H1 (cell line): ENCODE results near the gene SPRYD3. TPM values are rescaled to one million over a fixed set of nuclear protein-coding genes. Genes with fewer than 3 reads are reported as not detected.

ENCODE experiments used
- CTCF ChIA-PET: fragments of 300-600 bp; sonication (Branson Sonifier 250); formaldehyde crosslinking; loops from one replicate; lab custom pipeline; 2021; ENCODE audit not compliant: partially characterized antibody; lab: Charles Lee
- POLR2A ChIA-PET: fragments of 300-600 bp; sonication (Branson Sonifier 250); formaldehyde crosslinking; loops from one replicate; lab custom pipeline; 2021; ENCODE audit warnings: inconsistent platforms; ENCODE audit not compliant: partially characterized antibody; lab: Charles Lee
- DNase-seq, 2 experiments: peaks; one replicate each; pipeline versions ENCODE4 v3.0.0 to v3.0.0-alpha.2; 2010 to 2022; ENCODE audit warnings: low spot score in 2 of 2, low read depth in 1 of 2, mixed read lengths in 1 of 2
- FAIRE-seq: peaks from 2 replicates; lab custom pipeline; 2011; peaks lifted over from hg19 to GRCh38; lab: Jason Lieb, UNC
- H2AFZ ChIP-seq: 2 replicates; pipeline ENCODE4 v1.8.1; 2012; ENCODE audit warnings: low read length, inconsistent platforms
- H2AK5ac ChIP-seq: 2 replicates; pipeline ENCODE4 v1.6.1; 2013; ENCODE audit warnings: low read depth, low read length
- H2BK120ac ChIP-seq: replicated peaks from 2 replicates; pipeline ENCODE3; 2013; ENCODE audit warnings: low read depth, low read length, inconsistent platforms
- H2BK12ac ChIP-seq: 2 replicates; pipeline ENCODE4 v1.6.1; 2013; ENCODE audit warnings: low read depth, low read length
- H2BK15ac ChIP-seq: 2 replicates; pipeline ENCODE4 v1.6.1; 2013; ENCODE audit warnings: low read length
- H2BK20ac ChIP-seq: 2 replicates; pipeline ENCODE4 v1.6.1; 2013; ENCODE audit warnings: low read length
- H2BK5ac ChIP-seq: 2 replicates; pipeline ENCODE4 v1.6.1; 2013; ENCODE audit warnings: low read depth, low read length
- H3K14ac ChIP-seq: 2 replicates; pipeline ENCODE4 v1.6.1; 2013; ENCODE audit warnings: inconsistent platforms; ENCODE audit not compliant: insufficient read length
- H3K18ac ChIP-seq: 2 replicates; pipeline ENCODE4 v1.6.1; 2013; ENCODE audit warnings: low read length; ENCODE audit errors: extremely low read depth
- H3K23ac ChIP-seq: 2 replicates; pipeline ENCODE4 v1.6.1; 2013; ENCODE audit warnings: inconsistent platforms; ENCODE audit not compliant: insufficient read length
- H3K23me2 ChIP-seq: 2 replicates; pipeline ENCODE4 v1.6.1; 2013; ENCODE audit warnings: low read depth, low read length
- H3K27ac ChIP-seq: 2 replicates; pipeline ENCODE4 v1.6.1; 2011; ENCODE audit warnings: low read depth, low read length, inconsistent platforms
- H3K27me3 ChIP-seq, 4 experiments: replicated peaks in 1 of 4; 1 replicate in 1 of 4; 2 replicates in 3 of 4; pipeline versions ENCODE4 v1.6.1 to v1.8.1; 2011 to 2013; ENCODE audit warnings: low read length in 3 of 4, mild to moderate bottlenecking in 3 of 4, inconsistent platforms in 2 of 4, mixed read lengths in 2 of 4, moderate library complexity in 1 of 4; ENCODE audit not compliant: control insufficient read depth in 3 of 4, insufficient read depth in 3 of 4; ENCODE audit errors: extremely low read depth in 1 of 4
- H3K36me3 ChIP-seq, 4 experiments: 2 replicates each; pipeline versions ENCODE4 v1.6.1 to v1.8.1; 2011 to 2013; ENCODE audit warnings: mild to moderate bottlenecking in 4 of 4, low read length in 3 of 4, moderate library complexity in 2 of 4, control low read depth in 1 of 4, inconsistent platforms in 1 of 4; ENCODE audit not compliant: insufficient read depth in 4 of 4, control insufficient read depth in 2 of 4
- H3K4ac ChIP-seq: replicated peaks from 2 replicates; pipeline ENCODE3; 2013; ENCODE audit warnings: low read length, low read depth, mixed read lengths, inconsistent platforms; ENCODE audit not compliant: insufficient read length
- H3K4me1 ChIP-seq, 4 experiments: replicated peaks in 1 of 4; 1 replicate in 1 of 4; 2 replicates in 3 of 4; pipeline versions ENCODE4 v1.6.1 to v1.8.1; 2011 to 2013; ENCODE audit warnings: low read length in 3 of 4, inconsistent platforms in 2 of 4, mixed read lengths in 1 of 4; ENCODE audit not compliant: insufficient read depth in 4 of 4, control insufficient read depth in 3 of 4
- H3K4me2 ChIP-seq, 2 experiments: 2 replicates each; pipeline versions ENCODE4 v1.6.1 to v1.8.1; 2011 to 2013; ENCODE audit warnings: low read depth in 2 of 2, low read length in 2 of 2, control low read depth in 1 of 2, inconsistent platforms in 1 of 2, mild to moderate bottlenecking in 1 of 2; ENCODE audit not compliant: insufficient read depth in 1 of 2
- H3K4me3 ChIP-seq, 4 experiments: fragments of 200-600, 300-600 bp in 1 of 4; sonication (generic), shearing (Covaris generic), sonication (Bioruptor Twin) in 1 of 4; 2 replicates each; pipeline versions ENCODE4 v1.5.1 to v1.8.1; 2011 to 2016; ENCODE audit warnings: low read length in 4 of 4, low read depth in 3 of 4, control low read depth in 2 of 4, inconsistent platforms in 2 of 4, mild to moderate bottlenecking in 2 of 4, mixed read lengths in 1 of 4, moderate library complexity in 1 of 4; ENCODE audit not compliant: insufficient read depth in 2 of 4; ENCODE audit errors: extremely low read depth in 1 of 4
- H3K56ac ChIP-seq: replicated peaks from 2 replicates; pipeline ENCODE3; 2013; ENCODE audit warnings: low read depth, mild to moderate bottlenecking, mixed read lengths, low read length, inconsistent platforms; ENCODE audit not compliant: insufficient read length
- H3K79me1 ChIP-seq: 2 replicates; pipeline ENCODE4 v1.6.1; 2013; ENCODE audit warnings: low read depth, low read length, control low read depth
- H3K79me2 ChIP-seq, 2 experiments: 2 replicates each; pipeline versions ENCODE4 v1.6.1 to v1.8.1; 2012 to 2013; ENCODE audit warnings: low read length in 2 of 2, mild to moderate bottlenecking in 2 of 2, inconsistent platforms in 1 of 2; ENCODE audit not compliant: insufficient read depth in 2 of 2, control insufficient read depth in 1 of 2
- H3K9ac ChIP-seq, 4 experiments: replicated peaks in 1 of 4; 1 replicate in 1 of 4; 2 replicates in 3 of 4; pipeline versions ENCODE4 v1.6.1 to v1.8.1; 2011 to 2013; ENCODE audit warnings: low read depth in 3 of 4, low read length in 3 of 4, control low read depth in 2 of 4, mild to moderate bottlenecking in 2 of 4, moderate library complexity in 2 of 4, inconsistent platforms in 1 of 4; ENCODE audit errors: extremely low read depth in 1 of 4
- H3K9me3 ChIP-seq, 2 experiments: 2 replicates each; pipeline versions ENCODE4 v1.6.1 to v1.8.1; 2012 to 2013; ENCODE audit warnings: mild to moderate bottlenecking in 2 of 2, moderate library complexity in 2 of 2, control low read depth in 1 of 2, inconsistent platforms in 1 of 2, low read depth in 1 of 2, low read length in 1 of 2, mixed read lengths in 1 of 2; ENCODE audit not compliant: insufficient read depth in 2 of 2
- H4K20me1 ChIP-seq, 2 experiments: replicated peaks in 1 of 2; 2 replicates each; pipeline versions ENCODE3 to v1.8.1; 2011 to 2013; ENCODE audit warnings: inconsistent platforms in 2 of 2, low read length in 2 of 2, mild to moderate bottlenecking in 1 of 2; ENCODE audit not compliant: insufficient read depth in 2 of 2, control insufficient read depth in 1 of 2
- H4K5ac ChIP-seq: 2 replicates; pipeline ENCODE4 v1.6.1; 2013; ENCODE audit warnings: low read length, low read depth, mixed read lengths, inconsistent platforms; ENCODE audit not compliant: insufficient read length
- H4K8ac ChIP-seq: 2 replicates; pipeline ENCODE4 v1.8.0; 2013; ENCODE audit warnings: mild to moderate bottlenecking, moderate library complexity, low read length, inconsistent platforms; ENCODE audit not compliant: insufficient read depth; ENCODE audit errors: extremely low read depth
- H4K91ac ChIP-seq: replicated peaks from 2 replicates; pipeline ENCODE3; 2013; ENCODE audit warnings: low read length, mixed read lengths, inconsistent platforms; ENCODE audit not compliant: insufficient read length
- KDM1A ChIP-seq: fragments of 200-600, 300-600 bp; sonication (generic); IDR thresholded peaks from 2 replicates; pipeline ENCODE4 v1.7.1; 2016; ENCODE audit warnings: mild to moderate bottlenecking, low read length, borderline replicate concordance
- MAFK ChIP-seq: IDR thresholded peaks from 2 replicates; pipeline ENCODE4 v1.6.1; 2012; ENCODE audit warnings: low read depth, mild to moderate bottlenecking, improper control_type of control experiment, low read length
- NRF1 ChIP-seq: IDR thresholded peaks from 2 replicates; pipeline ENCODE4 v1.6.1; 2011; ENCODE audit warnings: mild to moderate bottlenecking, low read depth, low read length, improper control_type of control experiment
- POLR2AphosphoS5 ChIP-seq: IDR thresholded peaks from 2 replicates; pipeline ENCODE4 v1.6.1; 2011; ENCODE audit warnings: low read depth, low read length
- SRF ChIP-seq: IDR thresholded peaks from 2 replicates; pipeline ENCODE4 v1.6.1; 2011; ENCODE audit warnings: mild to moderate bottlenecking, low read depth, low read length, moderate library complexity
- TBP ChIP-seq: IDR thresholded peaks from 2 replicates; pipeline ENCODE4 v1.6.1; 2011; ENCODE audit warnings: low read depth, low read length, improper control_type of control experiment
- WGBS, 2 experiments: shearing (Covaris generic) in 1 of 2; methylation state at CpG; one replicate each; pipeline versions ENCODE4 v1.1.6 to v1.1.7; 2013 to 2015; ENCODE audit warnings: low lambda C conversion rate in 2 of 2, mixed read lengths in 2 of 2, inconsistent platforms in 1 of 2, low coverage in 1 of 2, missing lambda C conversion rate in 1 of 2; ENCODE audit not compliant: insufficient replicate concordance in 2 of 2, insufficient coverage in 1 of 2, insufficient read length in 1 of 2; ENCODE audit errors: extremely low coverage in 1 of 2, missing lambda C conversion rate in 1 of 2; 5-methylcytosine and 5-hydroxymethylcytosine counted together
- polyA plus RNA-seq, 7 experiments: library from polyadenylated mRNA; depleted of rRNA in 3 of 7; stranded (reverse) in 5 of 7; unstranded in 2 of 7; fragments of >200 nt in 5 of 7; fragments of 200-250 nt in 2 of 7; gene quantifications; 1 replicate in 5 of 7; 2 replicates in 1 of 7; 4 replicates in 1 of 7; pipeline versions ENCODE4 v1.2.1 to v1.2.3, GENCODE V29; 2011 to 2013; ENCODE audit warnings: missing spikeins in 2 of 7, mixed read lengths in 2 of 7
- total RNA-seq: library from RNA; stranded (reverse); fragmentation: NEBNext Ultra II Directional; extraction: Animal tissue kit (Norgen Biotek cat#: 25700); gene quantifications from 2 replicates; pipeline ENCODE4 v1.2.1, GENCODE V29; 2021

The SPRYD3 gene
- total and polyA plus RNA-seq, 2 of the 8 experiments (the other 6 are each of a cell fraction or from before 2014, with no cell fraction given): 6.8 to 8.0 TPM

- 0 out of 2 replicates have a peak overlapping the region, but pooled peaks have one; percentile 77 for H2AK5ac ChIP-seq
- peaks cover 0 to 20% (median 17%) of the 10 kb centered on the region in 4 experiments; a peak in 6 of 7 replicates for H3K27me3 ChIP-seq
- no peak overlapping the region; the same call in 1 of the 2 replicates for H2BK12ac ChIP-seq
- WGBS, 2 experiments: 65% methylated on average over 4 of the region's 4 CpGs; no CpG with 5 or more reads in 1 of the 2 experiments
- peaks cover 25 to 56% (median 43%) of the 10 kb centered on the region in 4 experiments for H3K4me1 ChIP-seq
- no peak overlapping the region for H4K91ac ChIP-seq
- H4K20me1 ChIP-seq: peaks cover 0 to 10% of the 10 kb centered on the region in 2 experiments
- H3K4me2 ChIP-seq: peak overlapping the region; percentile 41 to 98; a peak in 3 of 4 replicates
- POLR2A ChIA-PET: interaction anchor here (1.0 to 35.6 kb wide), 7 partner anchors 7 to 223 kb away, joined by 3 to 711 read pairs (median 13); partner anchors contain the start of genes EIF4B and ESPL1
- no peak overlapping the region for H3K14ac ChIP-seq
- no peak overlapping the region for H3K4ac ChIP-seq
- peaks cover 2% of the 10 kb centered on the region; the same call in 1 of the 2 replicates for H3K79me1 ChIP-seq
- H3K9ac ChIP-seq: no peak overlapping the region
- H3K27ac ChIP-seq: no peak overlapping the region
- peak overlapping the region in 1 of 4 experiments; percentile 36; a peak in 1 of 8 replicates for H3K4me3 ChIP-seq
- H3K79me2 ChIP-seq: no peaks in the 10 kb centered on the region
- TF ChIP-seq TBP (no peak), KDM1A (no peak), POLR2AphosphoS5 (no peak), MAFK (no peak), NRF1 (no peak), SRF (no peak)
- TF ChIP-seq, all 59 proteins: peak for 0
- no peak overlapping the region for H2AFZ ChIP-seq
- H3K23ac ChIP-seq: no peak overlapping the region
- H3K23me2 ChIP-seq: peaks cover 20% of the 10 kb centered on the region
- no peak overlapping the region for H2BK20ac ChIP-seq
- no peak overlapping the region for H2BK120ac ChIP-seq
- CTCF ChIA-PET: interaction anchor here (0.6 to 15.7 kb wide), 11 partner anchors 7 to 160 kb away, joined by 3 to 258 read pairs (median 4); no protein-coding TSS in a partner anchor
- no peak overlapping the region for H3K18ac ChIP-seq
- H3K56ac ChIP-seq: no peak overlapping the region
- no peaks in the 10 kb centered on the region for H3K9me3 ChIP-seq
- no peak overlapping the region; the same call in 1 of the 2 replicates for H2BK5ac ChIP-seq
- DNase-seq (no peak), FAIRE-seq (no peak)
- H4K5ac ChIP-seq: no peak overlapping the region
- no peak overlapping the region for H4K8ac ChIP-seq
- H2BK15ac ChIP-seq: 0 out of 2 replicates have a peak overlapping the region, but pooled peaks have one; percentile 10
- peaks cover 0 to 12% (median 3%) of the 10 kb centered on the region in 4 experiments; a peak in 4 of 8 replicates for H3K36me3 ChIP-seq
Observed at GRCh38 chr12:53044896-53045695, 34.1 kb downstream of the SPRYD3 start.
